A673 (cell line): ENCODE results near the gene SGMS1.

ENCODE experiments used
- EZH2 ChIP-seq: fragments of 200-600 bp; sonication (generic); IDR thresholded peaks from 2 replicates; pipeline ENCODE4 v1.6.1; 2017; ENCODE audit warnings: borderline replicate concordance, low read depth, mild to moderate bottlenecking, mixed read lengths, antibody characterized with exemption, low read length; ENCODE audit not compliant: poor library complexity, severe bottlenecking
- TF ChIP-seq, protein P1 (sequence below): fragments of 300-800, 200-600 bp; sonication (generic); conservative IDR thresholded peaks from 2 replicates; pipeline ENCODE4 v1.5.1; 2017; ENCODE audit warnings: low read depth, mild to moderate bottlenecking, antibody characterized with exemption, low read length, moderate library complexity, mixed read lengths

DNA sequence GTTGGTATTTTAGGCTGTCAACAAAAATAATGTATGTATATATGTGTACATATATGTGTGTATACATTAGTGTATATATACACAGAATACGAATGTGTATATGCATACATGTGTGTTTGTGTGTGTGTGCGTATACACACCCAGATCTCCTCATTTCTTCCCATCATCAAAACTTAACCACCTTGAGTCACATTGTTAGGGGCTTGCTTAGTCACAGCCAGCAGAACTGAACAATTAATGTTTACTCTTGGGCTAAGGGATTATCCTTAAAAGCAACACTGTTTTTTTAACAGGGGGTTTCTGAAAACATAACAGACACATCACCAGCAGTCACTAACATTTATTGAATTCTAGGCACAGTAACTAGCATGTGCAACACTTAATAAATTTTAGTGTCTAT lies 289.5 kb downstream of the SGMS1 start:
- TF ChIP-seq, protein P1, sequence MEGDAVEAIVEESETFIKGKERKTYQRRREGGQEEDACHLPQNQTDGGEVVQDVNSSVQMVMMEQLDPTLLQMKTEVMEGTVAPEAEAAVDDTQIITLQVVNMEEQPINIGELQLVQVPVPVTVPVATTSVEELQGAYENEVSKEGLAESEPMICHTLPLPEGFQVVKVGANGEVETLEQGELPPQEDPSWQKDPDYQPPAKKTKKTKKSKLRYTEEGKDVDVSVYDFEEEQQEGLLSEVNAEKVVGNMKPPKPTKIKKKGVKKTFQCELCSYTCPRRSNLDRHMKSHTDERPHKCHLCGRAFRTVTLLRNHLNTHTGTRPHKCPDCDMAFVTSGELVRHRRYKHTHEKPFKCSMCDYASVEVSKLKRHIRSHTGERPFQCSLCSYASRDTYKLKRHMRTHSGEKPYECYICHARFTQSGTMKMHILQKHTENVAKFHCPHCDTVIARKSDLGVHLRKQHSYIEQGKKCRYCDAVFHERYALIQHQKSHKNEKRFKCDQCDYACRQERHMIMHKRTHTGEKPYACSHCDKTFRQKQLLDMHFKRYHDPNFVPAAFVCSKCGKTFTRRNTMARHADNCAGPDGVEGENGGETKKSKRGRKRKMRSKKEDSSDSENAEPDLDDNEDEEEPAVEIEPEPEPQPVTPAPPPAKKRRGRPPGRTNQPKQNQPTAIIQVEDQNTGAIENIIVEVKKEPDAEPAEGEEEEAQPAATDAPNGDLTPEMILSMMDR, result no peak
- no peak for TF ChIP-seq EZH2
